Endothelial cell (in vitro differentiated cells): Measurements from ENCODE around the gene SCO1. TPM values are rescaled to one million over a fixed set of nuclear protein-coding genes. Genes with fewer than 3 reads are reported as not detected.
A peak's percentile ranks its signal among the peaks of the same experiment; 100 is the strongest.

ENCODE experiments used
- DNase-seq: peaks from one replicate; pipeline ENCODE4 v3.0.0; 2021; ENCODE audit warnings: low spot score
- H3K27ac Mint-ChIP-seq: one replicate; pipeline ENCODE4 v1.8.0; 2021; ENCODE audit warnings: mixed read lengths, inconsistent platforms; ENCODE audit not compliant: unreplicated experiment
- H3K27me3 Mint-ChIP-seq: one replicate; pipeline ENCODE4 v1.8.0; 2021; ENCODE audit warnings: mild to moderate bottlenecking, moderate library complexity, mixed read lengths, inconsistent platforms; ENCODE audit not compliant: unreplicated experiment
- H3K36me3 Mint-ChIP-seq: one replicate; pipeline ENCODE4 v1.8.0; 2021; ENCODE audit warnings: mild to moderate bottlenecking, low read depth, mixed read lengths, inconsistent platforms; ENCODE audit not compliant: unreplicated experiment
- H3K4me1 Mint-ChIP-seq: one replicate; pipeline ENCODE4 v1.8.0; 2021; ENCODE audit warnings: mild to moderate bottlenecking, mixed read lengths, inconsistent platforms; ENCODE audit not compliant: unreplicated experiment
- H3K4me3 Mint-ChIP-seq: one replicate; pipeline ENCODE4 v1.8.0; 2021; ENCODE audit warnings: mild to moderate bottlenecking, mixed read lengths, inconsistent platforms; ENCODE audit not compliant: unreplicated experiment
- H3K9me3 Mint-ChIP-seq: one replicate; pipeline ENCODE4 v1.8.0; 2021; ENCODE audit warnings: mixed read lengths, inconsistent platforms; ENCODE audit not compliant: unreplicated experiment
- CTCF ChIP-seq: fragments of 200-600 bp; sonication (generic); IDR thresholded peaks from one replicate; pipeline ENCODE4 v1.5.0; 2021; ENCODE audit warnings: antibody characterized with exemption; ENCODE audit not compliant: unreplicated experiment
- total RNA-seq: library from RNA; stranded (reverse); fragmentation: NEBNext Ultra II Directional; extraction: Animal tissue kit (Norgen Biotek cat#: 25700); gene quantifications from one replicate; pipeline ENCODE4 v1.2.1, GENCODE V29; 2021; ENCODE audit not compliant: unreplicated experiment

SCO1 gene
- total RNA-seq, 1 donor from 2014 or later = 24.0 TPM

GRCh38 chr17:10638151-10638550 lies 59.2 kb downstream of the SCO1 start:
- H3K36me3 Mint-ChIP-seq = peaks cover 4% of the 10 kb centered on the region
- no peak for DNase-seq
- H3K4me3 Mint-ChIP-seq = no peak overlapping the region
- no peaks in the 10 kb centered on the region for H3K27me3 Mint-ChIP-seq
- no peaks in the 10 kb centered on the region for H3K4me1 Mint-ChIP-seq
- TF ChIP-seq CTCF = no peak
- H3K27ac Mint-ChIP-seq = no peak overlapping the region
- H3K9me3 Mint-ChIP-seq = no peaks in the 10 kb centered on the region

GRCh38 chr17:10635290-10635689 lies 62.0 kb downstream of the SCO1 start:
- no peak for DNase-seq
- Mint-ChIP-seq H3K4me3 (no peak overlapping the region), H3K27ac (no peak overlapping the region), H3K27me3 (peaks cover 2% of the 10 kb centered on the region), H3K36me3 (peaks cover 5% of the 10 kb centered on the region), H3K4me1 (no peaks in the 10 kb centered on the region), H3K9me3 (no peaks in the 10 kb centered on the region)
- no peak for TF ChIP-seq CTCF

- no peaks in the 10 kb centered on the region for H3K9me3 Mint-ChIP-seq
- H3K36me3 Mint-ChIP-seq = peaks cover 14% of the 10 kb centered on the region
- TF ChIP-seq CTCF = no peak
- H3K4me3 Mint-ChIP-seq = no peak overlapping the region
- H3K27me3 Mint-ChIP-seq = peaks cover 2% of the 10 kb centered on the region
- DNase-seq = no peak
- no peaks in the 10 kb centered on the region for H3K4me1 Mint-ChIP-seq
- no peak overlapping the region for H3K27ac Mint-ChIP-seq
These were observed 63.5 kb downstream of the SCO1 start for GRCh38 chr17:10633738-10634379.

GRCh38 chr17:10631701-10632100 lies 65.6 kb downstream of the SCO1 start:
- TF ChIP-seq CTCF = no peak
- H3K4me1 Mint-ChIP-seq = peaks cover 6% of the 10 kb centered on the region
- H3K36me3 Mint-ChIP-seq = peaks cover 9% of the 10 kb centered on the region
- peaks cover 2% of the 10 kb centered on the region for H3K27me3 Mint-ChIP-seq
- no peak overlapping the region for H3K27ac Mint-ChIP-seq
- H3K4me3 Mint-ChIP-seq = no peak overlapping the region
- no peaks in the 10 kb centered on the region for H3K9me3 Mint-ChIP-seq
- DNase-seq = no peak

GRCh38 chr17:10631048-10631700 lies 66.2 kb downstream of the SCO1 start:
- H3K4me1 Mint-ChIP-seq = peaks cover 6% of the 10 kb centered on the region
- peak; percentile 74 for DNase-seq
- no peaks in the 10 kb centered on the region for H3K9me3 Mint-ChIP-seq
- peak; percentile 68 for TF ChIP-seq CTCF
- peaks cover 9% of the 10 kb centered on the region for H3K36me3 Mint-ChIP-seq
- peaks cover 2% of the 10 kb centered on the region for H3K27me3 Mint-ChIP-seq
- no peak overlapping the region for H3K27ac Mint-ChIP-seq
- H3K4me3 Mint-ChIP-seq = no peak overlapping the region
